Forelimb muscle (tissue), 1 donor: Measurements from ENCODE around the gene POLR3E. TPM values are rescaled to one million over a fixed set of nuclear protein-coding genes. Genes with fewer than 3 reads are reported as not detected.

Source experiments
- DNase-seq: peaks from one replicate; pipeline ENCODE4 v3.0.0-alpha.2; 2013; ENCODE audit warnings: low read depth
- polyA plus RNA-seq: library from polyadenylated mRNA; unstranded; fragments of 120-200 nt; gene quantifications from one replicate; pipeline ENCODE4 v1.2.1, GENCODE V29; 2013; ENCODE audit not compliant: insufficient read length

Gene POLR3E
- 39.4 TPM for polyA plus RNA-seq

DNA sequence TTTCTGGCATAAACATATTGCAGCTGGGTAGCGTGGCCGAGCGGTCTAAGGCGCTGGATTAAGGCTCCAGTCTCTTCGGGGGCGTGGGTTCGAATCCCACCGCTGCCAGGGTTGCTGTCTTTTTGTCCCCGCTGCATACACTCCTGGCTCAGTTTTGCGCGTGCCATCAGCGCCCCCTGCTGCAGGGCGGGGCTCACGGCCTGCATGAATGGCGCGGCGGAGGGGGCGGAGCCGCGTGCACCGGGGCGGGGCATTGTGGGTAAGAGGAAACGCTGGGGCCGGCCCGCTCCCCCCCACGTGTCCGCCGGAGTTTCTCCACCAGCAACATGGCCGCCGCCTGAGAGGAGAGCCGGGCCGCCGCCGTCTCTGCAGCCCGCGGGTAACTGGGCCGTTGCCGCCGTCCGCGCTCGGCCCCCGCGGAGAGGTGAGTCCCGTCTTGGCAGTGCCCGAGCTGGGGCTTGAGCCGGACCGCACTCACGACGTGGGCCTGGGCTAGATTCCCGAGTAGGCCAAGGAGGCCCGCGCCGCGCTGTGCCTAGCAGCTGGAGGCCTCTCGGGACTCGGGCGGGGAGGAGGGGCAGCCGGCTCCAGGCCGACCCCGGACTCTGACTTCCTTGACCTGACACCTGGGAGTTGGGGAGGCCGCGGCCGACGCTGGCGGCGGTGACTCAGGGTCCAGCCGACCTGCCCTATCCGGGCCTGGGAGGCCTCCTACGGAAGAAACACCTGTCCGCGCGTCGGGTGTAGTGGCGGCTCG, at the start of gene POLR3E:
Gene POLR3E (plus strand): TSS at position 296 of the 757 bp plus-strand sequence. CDS start 5,560 bp downstream, outside the sequence.
- DNase-seq = peak; percentile 90

- no peak for DNase-seq
Observed at GRCh38 chr16:22250522-22250921, 46.7 kb upstream of the POLR3E start.

DNA sequence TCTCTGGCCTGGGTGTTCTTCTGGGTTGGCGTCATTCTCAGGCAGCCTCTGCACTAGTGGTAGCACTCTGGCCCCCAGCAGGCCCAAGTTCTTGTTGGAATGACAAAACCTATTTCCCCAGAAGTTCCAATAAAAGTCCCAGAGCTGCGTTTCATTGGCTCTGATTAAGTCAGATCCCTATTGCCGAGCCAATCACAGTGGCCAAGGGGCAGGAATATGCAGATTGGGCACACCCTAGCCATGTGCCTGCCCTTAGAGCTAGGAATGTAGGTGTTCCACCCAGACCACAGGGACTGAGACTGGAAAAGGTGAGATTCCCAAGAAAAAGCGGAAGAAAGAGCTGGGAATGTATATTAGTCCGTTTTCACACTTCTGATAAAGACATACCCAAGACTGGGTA, 44.9 kb upstream of the POLR3E start:
- no peak for DNase-seq

DNA sequence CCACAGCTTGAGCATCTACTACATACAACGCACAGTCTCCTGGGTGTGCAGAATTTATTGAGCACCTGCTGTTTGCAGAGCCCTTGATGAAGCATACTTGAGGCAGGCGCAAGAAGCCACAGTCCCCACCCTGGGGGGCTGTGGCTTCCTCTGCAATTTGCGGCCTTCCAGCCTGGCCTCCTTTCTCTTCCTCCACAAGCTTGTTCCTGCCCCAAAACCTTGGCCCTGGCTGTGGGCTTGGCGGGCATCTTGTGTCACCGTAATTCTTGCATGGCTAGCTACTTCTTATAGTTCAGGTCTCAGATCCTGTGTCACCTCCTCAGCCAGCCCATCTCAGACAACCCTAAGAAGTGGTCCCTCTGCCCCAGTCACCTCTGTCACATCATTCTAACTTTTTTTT, 43.9 kb upstream of the POLR3E start:
- DNase-seq = no peak

DNA sequence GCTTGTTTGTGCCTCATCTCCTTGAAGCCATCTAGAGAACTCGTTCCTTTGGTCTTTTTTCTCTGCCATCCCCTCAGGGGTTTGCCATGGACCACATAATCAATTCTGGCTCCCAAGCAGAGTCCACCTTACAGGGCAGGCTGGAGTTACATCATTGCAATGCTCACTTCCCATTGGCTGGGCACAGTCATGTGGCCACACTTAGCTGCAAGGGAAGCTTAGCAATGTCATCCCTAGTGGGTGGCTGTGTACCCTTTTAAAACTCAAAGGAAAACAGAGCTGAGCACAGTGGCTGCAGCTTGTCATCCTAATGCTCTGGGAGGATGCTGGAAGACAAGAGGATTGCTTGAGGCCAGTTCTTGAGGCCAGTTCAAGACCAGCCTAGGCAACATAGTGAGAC, 41.9 kb upstream of the POLR3E start:
- no peak for DNase-seq

DNA sequence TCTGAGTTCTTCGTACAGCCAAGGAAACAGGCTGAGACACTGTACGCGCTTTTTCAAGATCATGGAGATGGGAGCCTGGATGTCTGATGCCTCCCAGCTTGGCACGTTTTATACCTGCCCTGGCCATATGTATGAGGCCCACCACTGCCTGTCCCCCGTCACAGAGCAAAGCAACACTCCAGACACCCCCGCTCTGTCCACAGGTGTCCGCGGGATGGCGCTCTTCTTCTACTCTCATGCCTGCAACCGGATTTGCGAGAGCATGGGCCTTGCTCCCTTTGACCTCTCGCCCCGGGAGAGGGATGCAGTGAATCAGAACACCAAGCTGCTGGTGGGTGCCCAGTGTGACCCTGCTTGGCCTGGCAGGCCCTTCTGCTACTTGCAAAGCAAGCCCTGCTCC, 39.8 kb upstream of the POLR3E start:
- DNase-seq = no peak

GRCh38 chr16:22260490-22260889, 36.7 kb upstream of the POLR3E start:
- DNase-seq = no peak

GRCh38 chr16:22262460-22262859, 34.7 kb upstream of the POLR3E start:
- no peak for DNase-seq

DNA sequence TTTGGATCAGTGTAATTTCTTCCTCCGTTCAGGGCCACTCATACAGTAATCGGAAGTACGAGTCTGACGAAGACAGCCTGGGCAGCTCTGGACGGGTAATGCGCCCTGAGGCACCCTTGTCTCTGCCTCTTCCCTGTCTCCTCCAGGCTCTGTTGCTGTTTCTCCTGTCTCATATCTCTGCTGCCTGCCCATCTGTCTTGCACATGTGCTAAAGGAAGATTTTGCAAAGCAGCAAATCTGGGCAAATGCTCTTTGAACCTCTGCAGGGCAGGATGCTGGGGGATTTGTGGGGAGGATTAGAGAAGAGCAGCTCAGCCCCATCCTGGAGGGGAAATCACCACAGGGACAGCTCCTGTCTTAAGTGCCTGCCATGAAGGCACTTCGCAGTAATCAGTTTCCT, 32.4 kb upstream of the POLR3E start:
- no peak for DNase-seq

GRCh38 chr16:22265351-22265750, 31.9 kb upstream of the POLR3E start:
- no peak for DNase-seq

DNA sequence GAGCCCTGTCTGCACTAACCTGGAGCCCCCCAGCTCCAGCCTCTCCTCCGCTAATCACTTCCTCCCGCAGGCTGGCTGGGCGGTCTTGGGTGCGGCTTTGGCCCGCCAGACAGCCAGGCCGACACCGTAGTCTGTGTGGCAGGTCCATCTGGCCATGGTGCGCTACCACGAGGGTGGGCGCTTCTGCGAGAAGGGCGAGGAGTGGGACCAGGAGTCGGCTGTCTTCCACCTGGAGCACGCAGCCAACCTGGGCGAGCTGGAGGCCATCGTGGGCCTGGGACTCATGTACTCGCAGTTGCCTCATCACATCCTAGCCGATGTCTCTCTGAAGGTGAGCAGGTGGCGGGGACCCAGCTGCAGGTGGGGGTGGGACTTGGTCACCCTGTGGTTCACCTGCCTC, 30.7 kb upstream of the POLR3E start:
- no peak for DNase-seq

DNA sequence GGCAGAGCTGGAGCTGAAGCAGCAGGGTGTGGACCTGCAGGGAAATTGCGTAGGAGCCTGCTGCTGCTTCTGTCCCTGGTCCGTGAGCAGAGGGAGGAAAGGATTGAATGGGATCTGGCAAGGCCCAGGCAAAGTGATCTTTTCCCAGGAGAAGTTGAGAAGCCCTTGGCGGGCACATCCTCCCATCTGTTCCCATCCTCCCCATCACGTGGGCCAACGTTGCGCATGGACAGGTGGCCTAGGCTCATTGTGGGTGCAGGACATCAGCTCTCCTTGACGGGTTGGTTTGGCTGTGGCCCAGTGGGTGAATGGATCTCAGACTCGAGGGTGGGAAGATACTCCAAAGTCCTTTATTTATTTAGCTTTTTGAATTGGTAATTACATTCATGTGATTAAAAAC, 29.4 kb upstream of the POLR3E start:
- DNase-seq = no peak

DNA sequence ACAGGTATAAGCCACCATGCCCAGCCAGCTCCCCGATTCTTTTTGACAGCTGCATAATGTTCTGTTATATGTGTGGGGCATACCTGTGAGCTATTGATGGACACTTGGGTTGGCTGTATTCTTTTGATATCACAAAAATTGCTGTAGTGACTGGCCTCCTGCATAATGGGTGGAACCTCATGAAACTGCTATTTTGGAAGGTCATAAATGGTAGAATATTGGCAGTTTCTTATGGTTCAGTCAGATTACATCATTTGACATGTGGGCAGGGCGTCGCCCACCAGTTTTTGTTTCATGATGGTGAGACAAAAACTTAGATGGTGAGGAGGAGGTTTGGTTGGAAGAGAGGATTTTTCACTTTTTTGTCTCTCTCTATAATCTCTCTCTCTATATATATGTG, 26.7 kb upstream of the POLR3E start:
- no peak for DNase-seq

- no peak for DNase-seq
Observed at GRCh38 chr16:22272870-22273650, 24.1 kb upstream of the POLR3E start.

GRCh38 chr16:22274916-22275315, 22.3 kb upstream of the POLR3E start:
- DNase-seq = no peak

DNA sequence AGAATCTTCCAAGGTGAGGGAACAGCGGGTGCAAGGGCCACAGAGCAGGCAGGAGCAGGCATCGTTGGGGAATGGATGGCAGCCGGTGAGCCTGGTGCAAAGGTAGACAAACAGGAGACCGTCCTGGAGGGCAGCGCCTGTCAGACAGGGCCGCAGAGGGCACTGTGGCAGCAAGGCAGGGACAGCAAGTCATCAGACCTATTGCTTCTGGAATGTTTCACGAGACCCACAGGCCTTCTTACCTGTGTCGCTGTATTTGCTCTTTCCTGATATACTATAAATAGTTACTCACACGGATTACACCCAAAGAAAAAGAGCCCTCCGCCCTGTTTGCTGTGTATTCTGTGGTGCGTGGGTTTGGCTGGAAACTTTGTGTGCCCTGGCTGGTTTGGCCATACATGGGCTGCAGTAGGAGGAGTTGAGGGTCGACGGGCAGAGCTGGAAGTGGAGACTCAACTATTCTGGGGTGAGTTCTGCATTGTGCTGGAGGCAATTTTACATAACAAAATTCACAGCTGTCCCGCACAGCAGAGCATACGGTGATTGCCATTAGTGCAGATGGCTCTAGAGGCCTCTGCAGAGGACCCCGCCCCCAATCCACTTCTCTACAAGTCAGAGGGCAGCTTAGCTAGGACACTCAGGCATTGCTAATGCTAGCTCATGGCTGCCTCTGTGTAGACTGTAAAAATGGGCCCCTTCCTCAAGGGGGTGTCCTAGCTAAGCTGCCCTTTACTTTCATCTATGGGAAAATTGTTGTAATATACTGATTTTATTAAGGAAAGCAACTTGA, 18.6 kb upstream of the POLR3E start:
- DNase-seq = no peak

GRCh38 chr16:22282254-22282892, 14.8 kb upstream of the POLR3E start:
- no peak for DNase-seq

DNA sequence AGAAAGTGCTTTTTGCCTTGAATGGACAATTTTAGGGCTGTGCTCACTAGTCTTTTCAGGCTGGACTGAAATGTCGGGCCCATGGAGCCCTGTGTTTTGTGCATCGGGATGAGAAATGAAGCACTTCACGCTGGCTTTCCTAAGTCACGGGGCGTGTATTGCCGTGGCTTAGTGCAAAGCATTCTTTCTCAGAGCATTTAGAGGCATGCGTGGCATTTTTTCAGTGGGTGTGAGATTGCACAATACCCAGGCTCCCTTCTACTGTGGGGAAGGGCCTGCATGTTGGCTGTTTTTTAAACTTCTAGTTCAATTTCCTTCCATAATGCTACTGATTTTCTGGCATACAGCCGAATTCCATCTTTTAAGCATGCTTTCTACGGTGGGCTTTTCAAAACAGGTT, 12.6 kb upstream of the POLR3E start:
- no peak for DNase-seq

- no peak for DNase-seq
Observed at GRCh38 chr16:22285080-22285479, 12.1 kb upstream of the POLR3E start.

- DNase-seq = no peak
Observed at GRCh38 chr16:22291020-22291419, 6.2 kb upstream of the POLR3E start.

GRCh38 chr16:22291860-22292318, 5.3 kb upstream of the POLR3E start:
- no peak for DNase-seq

GRCh38 chr16:22292320-22292719, 4.9 kb upstream of the POLR3E start:
- DNase-seq = no peak
